Activated CD4-positive, CD25-positive, alpha-beta regulatory T cell treated with anti-CD3 and anti-CD28 coated beads, Interleukin-2, amount 50 U/mL, for 16 hours (primary cell): ENCODE results near the gene USP22.

Experiments used
- DNase-seq: peaks from one replicate; pipeline ENCODE4 v3.0.0-alpha.2; 2020; ENCODE audit warnings: low read depth, low spot score

Gene USP22

DNA sequence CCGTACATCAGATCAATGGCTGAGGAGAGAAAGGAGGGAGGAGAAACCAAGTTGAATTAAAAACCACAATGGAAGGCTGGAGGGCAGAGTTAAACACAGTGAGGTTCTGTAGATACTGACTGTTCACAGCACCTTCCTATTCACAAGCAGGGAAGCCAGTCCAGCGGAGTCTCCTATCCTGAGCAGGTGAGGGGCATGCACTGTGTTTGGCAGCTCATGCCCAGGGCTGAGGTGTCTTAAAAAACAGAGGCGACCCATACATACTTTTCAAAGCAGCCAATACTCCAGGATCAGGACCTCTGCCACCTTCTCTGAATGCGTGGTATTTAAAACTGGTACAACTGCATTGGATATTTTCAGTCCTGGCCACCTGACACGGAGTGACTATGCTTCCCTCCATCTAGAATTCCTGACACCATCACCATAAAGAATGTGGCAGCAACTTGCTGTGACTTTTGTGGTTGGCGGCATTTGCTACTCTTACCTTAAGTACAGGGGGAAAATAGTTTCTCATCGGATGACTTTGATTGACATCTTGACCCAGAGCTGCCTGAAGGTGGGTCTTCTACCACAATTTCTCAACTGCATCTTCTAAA, 21.5 kb downstream of the USP22 start:
- no peak for DNase-seq

DNA sequence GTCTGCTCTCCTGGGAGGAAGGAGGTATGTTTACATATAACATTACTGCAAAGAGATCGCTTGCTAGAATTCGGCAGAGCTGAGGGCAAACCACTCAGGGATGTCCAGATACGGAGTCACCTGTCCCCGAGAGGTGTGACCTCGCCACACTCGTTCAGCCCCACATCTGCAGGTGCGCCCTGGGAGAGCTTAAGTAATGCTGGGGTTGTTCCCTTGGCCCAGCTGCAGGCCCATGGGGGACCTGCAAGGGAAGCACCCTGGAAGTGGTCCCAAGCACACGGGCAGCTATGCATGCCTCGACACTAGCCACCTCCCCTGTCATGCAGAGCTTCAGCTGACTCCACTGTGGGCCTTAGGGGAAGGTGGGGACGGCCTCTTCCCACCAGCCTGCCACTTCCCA, 22.2 kb downstream of the USP22 start:
- no peak for DNase-seq

DNA sequence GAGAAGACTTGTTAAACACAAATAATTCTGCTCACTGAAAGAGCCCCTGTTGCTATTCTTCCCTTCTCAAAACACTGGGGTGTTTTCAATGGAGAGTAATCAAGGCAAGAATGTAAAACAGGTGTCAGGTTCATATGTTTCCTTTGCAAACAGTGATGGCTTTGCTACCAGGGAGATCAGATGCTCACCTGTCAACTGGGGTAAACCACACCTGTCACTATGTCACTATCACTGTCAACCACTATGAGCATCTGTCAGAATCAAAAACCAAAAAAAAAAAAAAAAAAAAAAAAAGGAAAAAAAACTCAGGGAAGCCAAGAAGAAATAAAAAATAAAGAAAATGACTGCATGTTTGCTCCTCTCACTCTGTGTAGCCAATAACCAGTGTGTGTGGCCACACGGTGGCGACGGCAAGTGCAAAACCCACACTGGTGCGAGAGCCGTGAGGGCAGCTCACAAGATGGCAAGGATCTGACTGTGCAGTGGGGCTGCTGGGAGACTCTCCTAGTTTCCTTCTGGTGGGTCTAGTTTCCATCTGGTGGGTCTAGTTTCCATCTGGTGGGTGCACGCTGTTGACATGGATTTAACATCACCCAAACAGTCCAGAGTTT, 22.7 kb downstream of the USP22 start:
- no peak for DNase-seq

DNA sequence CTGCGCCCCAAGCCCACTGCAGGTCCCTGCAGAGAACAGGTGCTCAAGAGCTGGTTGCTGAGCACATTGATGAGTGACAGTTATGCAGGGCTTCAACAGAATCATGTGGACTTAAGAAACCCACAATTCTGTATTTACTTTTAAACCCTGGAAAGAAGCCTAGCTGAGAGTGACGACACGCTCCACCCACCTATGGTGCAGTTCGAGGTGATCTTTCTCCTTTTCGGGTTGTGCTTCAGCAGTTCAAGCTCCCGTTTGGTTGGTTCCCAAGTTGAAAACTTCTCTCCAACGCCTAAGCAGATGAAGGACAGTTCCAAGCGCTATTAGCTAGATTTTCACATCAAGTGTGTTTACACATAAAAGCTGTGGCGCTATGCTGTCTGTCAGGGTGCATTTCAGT, 23.9 kb downstream of the USP22 start:
- DNase-seq = no peak

DNA sequence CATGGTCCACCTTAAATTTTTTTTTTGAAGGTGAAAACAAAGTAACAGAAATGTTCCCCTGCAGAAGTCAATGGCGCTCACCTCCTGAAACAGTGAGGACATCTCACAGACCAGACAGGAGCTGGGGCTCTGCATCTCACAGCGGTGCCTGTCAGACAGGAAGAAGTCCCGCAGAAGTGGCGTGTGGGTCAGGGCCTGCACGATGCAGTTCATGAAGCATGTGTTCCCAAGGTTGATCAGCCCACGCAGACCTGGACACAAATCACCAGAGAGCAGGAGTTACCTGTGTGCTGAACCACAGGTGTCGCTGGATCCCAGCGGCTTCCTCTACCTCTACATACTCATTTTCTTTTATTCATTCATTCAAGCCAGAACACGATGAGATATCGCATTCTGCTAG, 24.9 kb downstream of the USP22 start:
- no peak for DNase-seq

DNA sequence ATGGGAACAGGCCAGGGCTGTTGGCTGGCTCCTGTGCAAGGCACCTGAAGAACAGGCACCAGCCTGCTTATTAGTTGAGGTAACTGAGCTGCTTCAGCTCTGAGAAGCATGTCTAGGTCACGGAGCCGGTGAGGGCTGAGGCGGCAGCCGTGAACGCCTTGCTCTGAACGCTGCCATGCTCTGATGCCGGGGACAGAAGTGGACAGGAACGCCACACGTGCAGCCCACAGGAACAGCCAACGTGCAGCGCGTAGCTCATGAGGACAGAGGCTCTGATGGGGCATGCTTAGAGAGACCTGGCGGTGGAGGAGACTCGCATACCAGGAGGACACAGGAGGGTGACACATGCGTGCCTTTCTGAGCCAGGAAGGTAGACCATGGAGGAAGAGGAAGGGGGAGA, 25.6 kb downstream of the USP22 start:
- DNase-seq = no peak

DNA sequence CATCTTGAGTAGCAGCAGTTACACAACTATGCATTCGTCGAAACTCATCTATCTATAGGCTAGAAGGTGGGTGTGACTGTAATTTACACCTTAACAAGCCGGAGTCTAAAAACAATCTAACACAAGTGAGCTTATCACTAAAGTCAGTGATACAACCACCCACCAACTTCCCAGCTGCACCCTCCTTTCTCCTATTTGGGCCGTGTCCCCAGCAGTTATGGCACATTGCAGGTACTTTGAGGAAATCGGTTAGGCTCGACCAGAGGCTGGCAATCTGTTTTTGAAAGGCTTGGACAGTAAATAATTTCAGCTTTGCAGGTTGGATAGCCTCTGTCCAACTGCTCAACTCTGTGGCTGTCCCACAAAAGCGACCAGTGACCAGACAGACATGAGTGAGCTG, 26.0 kb downstream of the USP22 start:
- no peak for DNase-seq

DNA sequence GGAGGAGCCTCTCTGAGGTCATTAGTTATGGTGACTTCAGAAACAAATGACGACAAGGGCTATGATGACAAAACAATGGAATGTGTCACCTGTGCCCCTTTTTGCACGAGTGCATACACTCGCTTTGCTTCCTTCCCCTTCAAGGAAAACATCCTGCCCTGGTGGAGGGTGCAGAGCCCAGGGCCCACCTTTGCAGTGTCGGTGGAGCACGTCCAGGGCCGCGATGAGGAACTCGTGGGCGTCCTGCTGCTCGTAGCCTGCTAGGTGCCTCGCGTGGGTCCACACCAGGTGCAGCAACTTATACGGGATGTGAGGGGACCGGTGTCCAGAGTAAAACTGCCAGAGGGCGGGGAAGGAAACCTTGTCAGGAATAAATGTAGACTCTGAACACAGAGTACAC, 27.2 kb downstream of the USP22 start:
- DNase-seq = no peak

DNA sequence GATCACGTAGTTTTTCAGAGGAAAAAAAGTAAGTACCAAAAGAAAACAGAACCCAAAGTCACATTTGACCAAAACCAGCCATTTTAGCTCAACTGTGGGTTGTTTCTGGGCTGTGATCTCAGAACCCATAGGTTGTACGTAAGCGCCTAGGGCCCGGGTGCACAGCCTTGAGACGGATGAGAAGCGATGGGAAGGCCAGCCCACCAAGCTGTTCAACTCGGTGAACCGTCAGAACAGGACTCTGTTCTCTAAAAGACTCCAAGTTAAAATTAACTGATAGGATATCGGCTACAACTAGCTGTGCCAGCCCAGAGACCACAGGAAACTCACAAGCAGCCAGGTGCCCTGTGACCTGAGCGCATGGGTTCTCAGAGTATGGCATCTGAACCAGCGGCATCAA, 28.3 kb downstream of the USP22 start:
- no peak for DNase-seq

DNA sequence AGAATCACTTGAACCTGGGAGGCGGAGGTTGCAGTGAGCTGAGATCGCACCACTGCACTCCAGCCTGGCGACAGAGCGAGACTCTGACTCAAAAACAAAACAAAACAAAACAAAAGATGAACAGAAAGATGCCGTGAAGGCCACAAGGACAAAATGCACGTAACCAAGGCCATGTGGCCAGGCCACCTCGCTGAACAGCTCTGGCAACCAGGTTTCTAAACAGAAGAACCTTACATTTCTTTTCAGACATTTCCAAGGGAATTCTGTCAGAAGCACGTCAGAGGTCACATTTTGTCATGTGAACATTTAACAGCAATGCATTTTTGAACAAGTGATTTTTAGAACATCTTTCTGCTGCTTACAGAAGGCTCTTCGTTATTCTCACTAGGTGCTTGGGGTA, 28.8 kb downstream of the USP22 start:
- no peak for DNase-seq

DNA sequence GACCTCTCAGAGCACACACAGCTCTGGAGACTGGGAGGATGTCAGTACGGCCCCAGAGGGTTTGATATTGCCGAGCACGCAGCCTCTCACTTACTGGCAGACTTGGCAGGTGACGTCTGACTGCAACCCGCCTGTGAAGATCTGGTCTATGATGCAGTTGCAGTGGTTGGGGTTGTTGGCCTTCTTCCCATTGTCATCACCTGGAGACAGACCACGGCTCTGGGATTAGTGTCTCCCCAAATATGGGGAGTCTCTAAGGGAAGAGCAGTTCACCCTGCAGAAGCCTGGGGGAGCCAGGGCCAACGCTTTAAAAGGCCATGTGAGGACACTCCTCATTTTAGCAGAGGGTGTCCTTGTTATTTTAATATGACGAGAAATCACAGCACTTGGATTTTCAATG, 30.1 kb downstream of the USP22 start:
- no peak for DNase-seq

DNA sequence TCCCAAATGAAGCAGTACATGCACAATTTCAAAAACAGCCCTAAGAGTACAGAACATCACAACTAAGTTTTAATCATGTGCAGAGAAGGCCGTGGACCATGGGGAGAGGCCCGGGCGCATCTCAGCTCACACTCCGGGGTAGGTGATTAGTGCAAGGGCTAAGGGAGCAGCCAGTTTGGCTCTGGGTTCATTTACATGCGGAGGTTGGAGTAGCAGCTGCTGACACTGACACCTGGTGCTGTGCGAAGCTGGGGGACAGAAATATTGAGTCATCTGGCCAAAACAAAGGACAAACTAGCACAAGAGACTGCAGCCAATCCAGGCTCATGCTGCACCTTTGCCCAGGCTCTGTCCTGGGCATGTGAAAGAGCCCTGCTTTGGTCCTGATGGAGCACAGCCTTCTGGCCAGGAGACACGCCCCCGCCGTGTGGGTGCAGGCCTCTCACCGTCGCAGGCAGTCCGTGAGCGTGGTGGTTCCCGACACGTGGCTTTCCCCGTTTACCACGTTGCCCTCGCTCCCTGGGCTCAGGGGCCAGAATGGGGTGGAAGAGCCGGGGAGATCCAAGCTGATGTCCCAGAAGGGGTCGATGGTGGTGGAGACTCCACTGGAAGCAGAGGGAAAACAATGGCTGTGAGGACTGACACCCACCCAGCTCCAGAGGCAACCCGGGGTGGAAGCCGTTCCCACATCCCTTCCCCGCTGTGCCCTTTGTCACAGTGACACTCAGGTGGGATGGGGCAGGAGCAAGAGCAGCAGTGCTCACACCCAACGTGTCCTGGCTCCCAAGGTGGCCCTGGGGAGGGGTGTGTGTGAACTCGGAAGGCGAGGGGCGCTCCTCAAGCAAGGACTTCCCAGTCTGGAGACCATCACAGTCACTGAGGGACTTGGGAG, 31.9 kb downstream of the USP22 start:
- no peak for DNase-seq

DNA sequence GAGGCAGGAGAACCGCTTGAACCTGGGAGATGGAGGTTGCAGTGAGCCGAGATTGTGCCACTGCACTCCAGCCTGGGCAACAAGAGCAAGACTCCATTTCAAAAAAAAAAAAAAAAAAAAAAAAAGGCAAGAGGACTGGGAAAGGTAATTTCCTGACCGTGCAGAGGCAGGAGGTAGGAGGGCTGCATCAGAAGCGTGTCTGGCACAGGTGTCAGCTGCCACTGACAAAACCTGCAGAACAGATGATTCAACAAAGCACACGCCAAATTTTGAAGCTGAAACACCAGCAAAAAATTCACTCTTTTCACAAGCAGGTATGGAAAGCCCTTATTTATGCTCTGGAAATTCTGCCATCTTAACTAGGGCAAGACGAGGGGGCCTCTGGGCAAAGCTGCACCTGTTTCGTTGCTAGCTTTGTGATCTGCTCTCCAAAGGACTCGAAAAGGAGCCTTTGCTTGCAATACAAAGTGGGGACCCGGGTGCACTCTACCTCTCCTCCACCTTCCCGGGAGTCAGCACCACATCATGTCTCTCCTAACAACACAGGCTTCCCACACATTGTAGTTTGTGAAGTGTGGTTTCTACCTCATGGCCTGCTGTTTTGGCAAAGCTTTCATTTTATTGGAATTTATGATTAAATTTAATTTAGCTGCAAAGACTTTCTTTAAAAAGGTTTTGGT, 33.7 kb downstream of the USP22 start:
- no peak for DNase-seq

DNA sequence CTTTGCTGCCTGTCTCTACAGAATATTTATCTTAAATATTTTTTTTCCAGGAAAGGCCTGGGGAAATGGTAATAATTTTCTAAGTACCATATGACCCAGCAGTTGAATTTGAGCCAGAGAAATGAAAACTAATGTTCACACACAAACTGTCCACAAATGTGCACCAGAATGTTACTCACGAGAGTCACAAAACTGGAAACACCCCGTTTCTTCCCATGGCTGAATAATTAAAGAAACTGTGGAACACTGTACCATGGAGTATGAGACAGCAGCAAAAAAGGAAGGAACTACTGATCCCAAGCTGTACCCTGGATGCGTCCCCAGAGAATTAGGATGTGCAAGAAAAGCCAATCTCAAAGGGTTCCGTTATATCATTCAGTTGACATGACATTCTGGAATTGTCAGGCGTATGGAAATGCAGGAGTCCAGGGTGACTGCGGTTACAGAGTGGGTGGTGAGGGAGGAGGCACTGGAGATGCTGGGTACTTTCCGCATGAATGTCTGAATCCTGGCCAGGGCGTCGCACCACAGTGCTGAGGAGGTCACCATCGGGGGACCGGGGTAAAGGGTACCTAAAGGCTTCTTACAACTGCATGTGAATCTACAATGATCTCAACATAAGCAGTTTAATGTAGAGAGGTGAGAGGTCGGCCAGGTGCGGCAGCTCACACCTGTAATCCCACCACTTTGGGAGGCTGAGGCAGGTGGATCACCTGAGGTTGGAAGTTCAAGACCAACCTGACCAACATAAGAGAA, 34.5 kb downstream of the USP22 start:
- no peak for DNase-seq

DNA sequence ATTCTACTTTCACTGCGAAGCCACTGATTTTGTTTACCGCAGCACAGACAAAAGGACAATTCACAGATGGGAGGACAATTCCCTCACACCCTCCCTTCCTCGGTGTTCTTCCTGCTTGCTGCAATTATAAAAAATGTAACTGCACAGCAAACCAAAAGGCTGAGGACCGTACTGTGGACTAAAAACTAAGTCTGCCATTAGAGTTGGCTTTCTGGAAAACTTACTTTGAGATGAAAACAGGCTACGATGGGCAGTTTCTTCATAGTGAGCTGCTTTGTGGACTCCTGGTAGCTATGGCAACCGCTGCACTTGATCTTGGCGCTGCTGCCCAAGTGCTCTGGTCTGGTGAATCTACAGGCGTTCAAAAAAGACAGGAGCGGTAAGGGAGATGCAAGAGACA, 35.2 kb downstream of the USP22 start:
- no peak for DNase-seq

DNA sequence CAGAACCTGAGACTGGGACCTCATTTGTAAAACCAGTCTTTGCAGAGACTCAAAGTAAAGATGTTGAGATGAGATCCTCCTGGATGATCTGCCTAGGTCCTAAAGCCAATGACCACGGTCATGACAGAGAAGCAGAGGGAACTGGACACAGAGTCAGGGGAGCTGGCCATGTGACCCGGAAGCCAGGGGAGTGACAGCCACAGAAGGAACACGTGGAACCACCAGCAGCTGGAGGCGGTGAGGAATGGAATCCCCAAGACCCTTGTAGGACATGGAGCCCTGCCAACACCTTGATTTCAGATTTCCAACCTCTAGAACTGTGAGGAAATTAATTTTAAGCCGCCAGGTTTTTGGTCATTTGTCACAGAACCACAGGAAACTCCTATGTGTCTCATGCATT, 37.0 kb downstream of the USP22 start:
- DNase-seq = no peak

DNA sequence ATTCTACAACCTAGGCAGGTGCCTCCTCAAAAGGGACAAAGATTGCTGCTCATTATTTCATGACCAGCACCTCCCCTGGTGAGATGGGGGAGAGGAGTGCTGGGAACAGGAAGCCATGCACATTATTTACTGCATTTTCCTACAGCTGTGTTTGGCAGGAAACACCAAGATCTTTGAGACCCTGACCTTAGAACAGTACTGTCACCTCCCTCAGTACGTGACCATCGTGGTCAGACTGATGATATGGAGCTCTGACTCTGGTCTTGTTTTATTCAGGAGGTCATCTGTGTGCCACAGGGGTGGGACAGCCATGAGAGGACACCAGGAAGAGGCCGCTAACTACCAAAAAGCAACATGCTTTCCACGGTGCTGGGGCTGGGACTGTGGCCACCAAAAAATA, 37.4 kb downstream of the USP22 start:
- no peak for DNase-seq

DNA sequence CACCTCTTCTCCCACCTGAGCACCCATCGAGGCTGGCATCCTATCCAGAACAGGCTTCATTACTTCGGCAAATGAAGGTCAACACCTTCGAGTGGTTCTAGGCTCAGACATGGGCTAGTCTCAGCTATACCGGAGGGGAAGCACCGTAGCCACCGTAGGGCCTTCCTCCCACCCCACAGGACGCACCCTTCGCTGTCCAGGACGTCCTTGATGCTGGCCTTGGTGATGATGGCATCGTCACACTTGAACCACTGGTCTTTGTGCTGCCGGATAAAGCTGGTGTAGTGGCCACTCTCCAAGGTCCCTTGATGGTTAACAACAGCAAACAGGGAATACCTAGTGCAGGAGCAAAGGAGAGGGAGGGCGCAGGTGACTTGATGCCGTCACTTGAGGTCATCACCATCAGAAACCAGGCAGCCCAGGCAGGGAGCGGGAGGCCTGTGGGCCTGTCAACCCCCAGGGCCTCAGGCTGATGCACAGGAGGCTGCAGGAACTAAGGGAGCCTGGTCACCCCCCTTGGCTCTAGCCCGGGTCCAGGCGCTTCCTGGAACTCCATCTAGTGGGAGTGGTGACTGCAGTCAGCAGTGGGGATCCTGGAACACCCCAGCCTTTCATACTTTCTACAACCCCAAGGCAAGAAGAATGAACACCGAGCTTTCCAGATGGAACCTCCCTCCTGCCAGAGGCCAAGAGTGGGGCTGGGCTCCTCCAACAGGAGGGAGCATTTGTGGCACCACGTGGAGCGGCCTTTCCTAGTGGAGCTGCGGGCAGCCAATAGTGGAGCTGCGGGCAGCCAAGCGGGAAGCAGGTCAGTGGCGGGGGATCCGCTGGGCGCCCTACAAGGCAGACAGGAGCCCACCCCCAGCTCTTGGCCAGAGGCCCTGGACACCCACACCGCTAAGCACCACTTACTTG, 38.5 kb downstream of the USP22 start:
- no peak for DNase-seq

DNA sequence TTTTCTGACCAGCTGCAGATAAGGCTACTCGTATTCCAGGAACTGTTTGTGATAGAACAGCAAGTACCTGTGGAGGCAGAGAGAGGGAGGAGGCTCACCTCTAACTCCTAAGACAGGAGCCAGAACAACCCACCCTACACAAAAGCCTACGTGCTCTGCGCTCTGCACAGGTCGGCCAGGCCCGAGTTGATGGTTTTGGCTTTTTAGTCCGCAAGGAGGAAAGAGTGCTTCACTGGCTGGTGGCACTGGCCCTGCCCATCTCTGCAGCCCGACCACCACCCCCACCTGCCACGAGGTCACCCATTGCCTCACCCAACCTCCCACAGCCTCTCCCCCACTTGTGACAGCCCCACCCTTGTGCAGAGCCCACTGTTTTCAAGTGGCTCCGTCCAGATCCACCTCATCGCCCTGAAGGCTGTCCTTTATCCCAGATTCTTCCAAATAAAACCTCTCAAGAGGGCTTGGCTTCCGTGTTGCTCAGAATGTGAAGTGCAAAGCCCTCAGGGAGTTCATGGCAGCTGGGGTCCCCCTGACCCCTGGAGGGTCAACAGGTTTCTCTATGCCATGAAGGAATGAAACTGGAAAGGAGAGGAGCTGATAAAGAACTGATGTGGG, 39.7 kb downstream of the USP22 start:
- no peak for DNase-seq

DNA sequence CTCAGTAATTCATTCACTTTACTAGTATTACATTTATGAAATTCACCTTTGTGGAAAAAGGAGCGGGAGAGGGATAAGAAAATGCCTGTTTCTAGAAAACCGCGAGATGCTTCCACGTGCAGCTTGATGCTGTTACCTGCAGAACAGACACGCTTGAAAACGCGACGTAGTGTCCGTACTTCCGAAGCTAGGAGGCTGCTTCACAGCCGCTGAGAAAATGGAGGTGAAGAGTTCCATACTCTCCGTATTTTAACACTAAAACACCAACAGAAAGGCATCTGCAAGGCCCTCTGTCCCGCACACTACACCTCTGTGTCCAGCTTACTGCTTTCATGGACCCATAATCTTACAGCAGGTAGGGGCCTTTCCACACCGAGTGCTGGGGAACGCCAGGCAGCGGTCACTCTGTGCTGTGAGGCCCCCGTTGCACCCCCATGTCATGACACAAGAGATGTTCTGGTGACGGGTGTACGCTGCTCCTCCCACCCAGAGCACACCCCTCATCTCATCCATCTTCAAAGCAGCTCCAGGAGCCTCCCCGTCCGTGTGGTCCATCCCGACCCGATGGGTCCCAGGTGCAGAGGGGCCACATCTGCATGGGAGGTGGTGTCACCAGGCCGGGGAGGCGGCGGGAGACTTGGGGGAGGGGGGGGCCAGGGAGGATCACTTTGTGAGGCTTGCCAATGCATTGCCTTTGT, 40.4 kb downstream of the USP22 start:
- DNase-seq = no peak
